Measurements from ENCODE around the gene KCNQ5.

Gene KCNQ5

DNA sequence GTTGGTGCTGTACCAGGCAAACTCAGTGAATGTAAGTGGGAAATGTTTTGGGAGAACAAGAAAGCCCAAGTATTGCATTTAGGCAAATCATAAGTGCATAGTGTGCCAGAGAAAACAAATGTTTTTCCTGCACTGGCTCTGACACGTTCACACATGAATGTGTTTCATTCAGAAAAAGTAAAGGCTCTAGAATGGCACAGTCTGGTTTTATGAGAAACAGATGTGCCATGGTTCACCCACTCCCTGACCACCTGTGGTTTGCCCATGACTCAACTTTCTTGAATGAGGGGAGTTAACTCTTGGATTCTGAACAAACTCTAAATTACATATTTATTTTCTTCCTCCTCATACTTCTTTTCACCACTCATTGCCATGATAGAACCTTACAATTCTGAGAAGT is 126.9 kb downstream of the KCNQ5 start:
- no peak overlapping the region for H3K4me3 ChIP-seq (ENCODE audit: low read depth, low read length)
- H3K4me1 ChIP-seq, result no peaks in the 10 kb centered on the region
- no peaks in the 10 kb centered on the region for H3K79me2 ChIP-seq
- H2AFZ ChIP-seq, result no peak overlapping the region
- H3K27me3 ChIP-seq (ENCODE audit: control insufficient read depth, insufficient read depth, low read length), result no peaks in the 10 kb centered on the region
- H3K4me2 ChIP-seq (ENCODE audit: low read length), result no peak overlapping the region
- no peak overlapping the region for H3K9ac ChIP-seq
- no peak overlapping the region for H3K27ac ChIP-seq
- H3K9me3 ChIP-seq (ENCODE audit: control insufficient read depth, low read length), result no peaks in the 10 kb centered on the region
- no peaks in the 10 kb centered on the region for H3K36me3 ChIP-seq (ENCODE audit: control insufficient read depth, insufficient read depth, low read length)
- TF ChIP-seq, protein P1, sequence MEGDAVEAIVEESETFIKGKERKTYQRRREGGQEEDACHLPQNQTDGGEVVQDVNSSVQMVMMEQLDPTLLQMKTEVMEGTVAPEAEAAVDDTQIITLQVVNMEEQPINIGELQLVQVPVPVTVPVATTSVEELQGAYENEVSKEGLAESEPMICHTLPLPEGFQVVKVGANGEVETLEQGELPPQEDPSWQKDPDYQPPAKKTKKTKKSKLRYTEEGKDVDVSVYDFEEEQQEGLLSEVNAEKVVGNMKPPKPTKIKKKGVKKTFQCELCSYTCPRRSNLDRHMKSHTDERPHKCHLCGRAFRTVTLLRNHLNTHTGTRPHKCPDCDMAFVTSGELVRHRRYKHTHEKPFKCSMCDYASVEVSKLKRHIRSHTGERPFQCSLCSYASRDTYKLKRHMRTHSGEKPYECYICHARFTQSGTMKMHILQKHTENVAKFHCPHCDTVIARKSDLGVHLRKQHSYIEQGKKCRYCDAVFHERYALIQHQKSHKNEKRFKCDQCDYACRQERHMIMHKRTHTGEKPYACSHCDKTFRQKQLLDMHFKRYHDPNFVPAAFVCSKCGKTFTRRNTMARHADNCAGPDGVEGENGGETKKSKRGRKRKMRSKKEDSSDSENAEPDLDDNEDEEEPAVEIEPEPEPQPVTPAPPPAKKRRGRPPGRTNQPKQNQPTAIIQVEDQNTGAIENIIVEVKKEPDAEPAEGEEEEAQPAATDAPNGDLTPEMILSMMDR (IDR thresholded peaks at IDR 0.05), result no peak

DNA sequence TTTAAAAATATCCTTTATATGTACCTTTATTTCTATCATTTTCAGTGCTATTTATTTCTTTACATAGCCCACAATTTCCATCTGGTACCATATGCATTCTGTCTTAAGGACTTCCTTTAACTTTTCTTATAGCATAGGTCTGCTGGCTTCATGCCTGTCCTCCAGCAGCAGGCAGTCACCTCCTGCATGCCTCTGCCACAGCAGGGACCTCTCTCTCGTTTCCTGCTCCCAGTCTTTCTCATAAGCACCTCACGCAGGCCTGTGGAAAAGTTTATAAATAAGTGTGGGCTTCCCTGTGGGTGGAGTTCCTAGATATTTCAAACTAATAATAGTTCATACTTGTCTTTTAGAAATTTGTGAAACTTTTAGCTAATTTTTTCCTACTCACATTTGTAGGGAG is 133.9 kb downstream of the KCNQ5 start:
- H3K4me2 ChIP-seq (ENCODE audit: low read length), result no peak overlapping the region
- TF ChIP-seq, protein P1 (IDR thresholded peaks at IDR 0.05), result no peak
- no peak overlapping the region for H2AFZ ChIP-seq
- H3K79me2 ChIP-seq, result no peaks in the 10 kb centered on the region
- H3K27me3 ChIP-seq (ENCODE audit: control insufficient read depth, insufficient read depth, low read length), result no peaks in the 10 kb centered on the region
- no peaks in the 10 kb centered on the region for H3K36me3 ChIP-seq (ENCODE audit: control insufficient read depth, insufficient read depth, low read length)
- no peak overlapping the region for H3K9ac ChIP-seq
- no peak overlapping the region for H3K4me3 ChIP-seq (ENCODE audit: low read depth, low read length)
- H3K9me3 ChIP-seq (ENCODE audit: control insufficient read depth, low read length), result no peaks in the 10 kb centered on the region
- H3K27ac ChIP-seq, result no peak overlapping the region
- H3K4me1 ChIP-seq, result no peaks in the 10 kb centered on the region

DNA sequence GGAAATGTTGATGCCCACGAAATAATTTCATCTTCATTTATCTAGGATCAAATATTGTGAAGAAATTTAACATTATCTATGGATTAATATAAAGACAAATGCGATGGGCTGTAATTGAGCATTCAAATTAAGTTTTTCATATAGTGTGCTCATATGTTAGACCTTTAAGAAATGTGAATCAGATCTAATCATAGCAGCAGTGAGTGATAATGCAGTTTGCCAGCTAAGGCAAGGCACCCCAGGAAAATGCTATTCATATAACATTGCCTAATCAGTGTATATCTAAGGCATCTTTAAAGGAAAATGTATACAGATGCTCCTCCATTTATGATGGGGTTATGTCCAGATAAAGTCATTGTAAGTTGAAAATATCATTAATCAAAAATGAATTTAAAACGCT is 135.2 kb downstream of the KCNQ5 start:
- Histone ChIP-seq H3K27me3 (ENCODE audit: control insufficient read depth, insufficient read depth, low read length) (no peaks in the 10 kb centered on the region), H3K4me3 (ENCODE audit: low read depth, low read length) (no peak overlapping the region), H2AFZ (no peak overlapping the region), H3K36me3 (ENCODE audit: control insufficient read depth, insufficient read depth, low read length) (no peaks in the 10 kb centered on the region), H3K9me3 (ENCODE audit: control insufficient read depth, low read length) (no peaks in the 10 kb centered on the region), H3K79me2 (no peaks in the 10 kb centered on the region), H3K4me2 (ENCODE audit: low read length) (no peak overlapping the region), H3K27ac (no peak overlapping the region), H3K9ac (no peak overlapping the region), H3K4me1 (no peaks in the 10 kb centered on the region)
- TF ChIP-seq, protein P1 (IDR thresholded peaks at IDR 0.05), result no peak

DNA sequence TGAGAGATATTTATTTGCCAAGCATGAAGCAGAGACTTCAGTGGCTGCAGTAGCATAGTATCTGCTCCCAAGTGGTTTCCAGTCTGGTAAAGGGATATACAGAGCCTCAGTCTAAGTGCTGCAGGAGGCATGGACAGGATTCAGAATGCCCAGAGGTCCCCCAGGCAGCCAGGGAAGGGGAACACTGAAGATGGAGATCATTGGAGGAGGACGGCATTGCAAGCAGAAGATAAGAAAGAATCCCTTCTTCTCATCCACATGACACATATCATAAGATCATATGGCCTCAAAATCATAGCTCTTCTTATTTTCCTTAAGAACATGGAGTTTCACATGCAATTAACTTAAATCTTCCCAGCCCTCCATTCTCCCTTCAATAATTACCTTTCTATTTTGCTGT is 136.1 kb downstream of the KCNQ5 start:
- no peak overlapping the region for H2AFZ ChIP-seq
- TF ChIP-seq, protein P1 (IDR thresholded peaks at IDR 0.05), result no peak
- no peaks in the 10 kb centered on the region for H3K79me2 ChIP-seq
- H3K9me3 ChIP-seq (ENCODE audit: control insufficient read depth, low read length), result no peaks in the 10 kb centered on the region
- H3K4me3 ChIP-seq (ENCODE audit: low read depth, low read length), result no peak overlapping the region
- no peak overlapping the region for H3K4me2 ChIP-seq (ENCODE audit: low read length)
- no peaks in the 10 kb centered on the region for H3K4me1 ChIP-seq
- no peak overlapping the region for H3K27ac ChIP-seq
- no peaks in the 10 kb centered on the region for H3K27me3 ChIP-seq (ENCODE audit: control insufficient read depth, insufficient read depth, low read length)
- H3K9ac ChIP-seq, result no peak overlapping the region
- no peaks in the 10 kb centered on the region for H3K36me3 ChIP-seq (ENCODE audit: control insufficient read depth, insufficient read depth, low read length)

DNA sequence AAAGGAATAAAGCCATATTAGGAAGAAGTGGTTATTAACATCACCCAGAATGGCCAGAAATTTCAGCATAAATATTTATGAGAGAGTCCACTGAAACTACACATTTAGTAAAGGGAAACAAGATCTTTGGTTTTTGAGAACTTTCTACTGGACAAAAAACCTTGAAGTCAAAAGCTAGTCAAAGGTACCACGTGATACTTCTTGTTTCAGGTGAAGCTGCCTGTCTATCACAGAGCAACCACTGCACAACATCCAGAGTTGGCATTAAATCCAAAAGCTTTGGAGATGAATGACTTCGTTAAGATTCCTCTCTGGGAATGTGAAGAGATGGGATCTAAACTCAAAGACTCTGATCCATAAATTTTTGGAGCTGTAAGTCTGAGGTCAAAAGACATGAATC is 137.0 kb downstream of the KCNQ5 start:
- Histone ChIP-seq H3K4me3 (ENCODE audit: low read depth, low read length) (no peak overlapping the region), H3K36me3 (ENCODE audit: control insufficient read depth, insufficient read depth, low read length) (no peaks in the 10 kb centered on the region), H2AFZ (no peak overlapping the region), H3K27me3 (ENCODE audit: control insufficient read depth, insufficient read depth, low read length) (no peaks in the 10 kb centered on the region), H3K27ac (no peak overlapping the region), H3K79me2 (no peaks in the 10 kb centered on the region), H3K4me1 (no peaks in the 10 kb centered on the region), H3K9me3 (ENCODE audit: control insufficient read depth, low read length) (no peaks in the 10 kb centered on the region), H3K9ac (no peak overlapping the region), H3K4me2 (ENCODE audit: low read length) (no peak overlapping the region)
- TF ChIP-seq, protein P1 (IDR thresholded peaks at IDR 0.05), result no peak

Data from parathyroid adenoma (tissue), 2 donors.